HepG2 (cell line): ENCODE results near the gene HCRTR1.

Experiments used
- ARNT ChIP-seq: fragments of 450-650 bp; IDR thresholded peaks from 2 replicates; pipeline ENCODE4 v1.6.1; 2017
- MAZ ChIP-seq, 2 experiments: sonication (generic) in 1 of 2; formaldehyde crosslinking in 1 of 2; IDR thresholded peaks; 2 replicates each; pipeline versions ENCODE4 v1.5.0 to v1.6.1; 2012 to 2020; ENCODE audit warnings: low read depth in 2 of 2, mild to moderate bottlenecking in 2 of 2, borderline replicate concordance in 1 of 2, improper control_type of control experiment in 1 of 2, low read length in 1 of 2, missing genetic modification reagents in 1 of 2, moderate library complexity in 1 of 2
- SAFB2 ChIP-seq: sonication (generic); formaldehyde crosslinking; IDR thresholded peaks from 2 replicates; pipeline ENCODE4 v1.5.1; 2020; ENCODE audit warnings: missing genetic modification reagents, low read depth, mild to moderate bottlenecking, borderline replicate concordance
- TCF7 ChIP-seq: sonication (generic); IDR thresholded peaks from 2 replicates; pipeline ENCODE4 v1.6.1; 2016; ENCODE audit warnings: antibody characterized with exemption, low read depth
- YY1 ChIP-seq: IDR thresholded peaks from 2 replicates; pipeline ENCODE4 v1.6.1; 2011; ENCODE audit warnings: low read length, low read depth, moderate library complexity, mild to moderate bottlenecking; ENCODE audit not compliant: insufficient read depth, insufficient replicate concordance
- ZBTB49 ChIP-seq: sonication (generic); formaldehyde crosslinking; IDR thresholded peaks from 2 replicates; pipeline ENCODE4 v1.4.0; 2020; ENCODE audit warnings: missing genetic modification reagents, borderline replicate concordance
- ZNF777 ChIP-seq: sonication (generic); formaldehyde crosslinking; IDR thresholded peaks from 2 replicates; pipeline ENCODE4 v1.4.0; 2020; ENCODE audit warnings: missing genetic modification reagents

DNA sequence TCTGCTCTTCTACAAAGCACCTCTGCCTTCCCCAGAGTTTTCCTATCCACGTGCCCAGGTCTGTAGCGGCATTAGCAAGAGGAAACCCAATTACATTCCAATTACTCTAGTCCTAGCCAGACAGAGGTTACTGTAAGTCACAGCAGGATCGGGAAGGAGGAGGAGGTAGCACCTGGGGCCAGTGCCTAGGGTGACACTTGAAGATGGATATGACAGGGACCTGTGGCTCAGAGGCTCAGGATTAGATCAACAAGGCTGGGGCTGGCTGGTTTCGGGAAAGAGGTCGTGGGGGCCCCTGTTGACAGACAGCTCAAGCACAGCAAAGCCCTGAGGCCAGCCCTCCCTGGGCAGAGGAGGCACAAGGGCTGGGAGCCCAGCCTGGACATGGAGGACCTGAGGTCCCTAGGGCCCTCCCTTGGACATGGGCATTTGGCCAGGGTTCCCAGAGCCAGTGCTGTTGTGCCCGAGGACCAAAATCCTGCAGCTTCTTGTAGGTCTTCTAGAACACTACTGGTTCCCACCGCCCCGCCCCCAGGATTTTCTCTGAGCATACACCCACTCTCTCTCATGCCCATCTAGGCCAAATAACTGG lies 3.0 kb upstream of the HCRTR1 start:
- no peak for TF ChIP-seq TCF7
- TF ChIP-seq ARNT, result no peak
- no peak for TF ChIP-seq MAZ (IDR thresholded peaks at IDR 0.05; ENCODE audit: borderline replicate concordance, low read depth, low read length)
- no peak for TF ChIP-seq MAZ (CRISPR knock-in tag; IDR thresholded peaks at IDR 0.05; ENCODE audit: low read depth)
- no peak for TF ChIP-seq ZBTB49 (CRISPR knock-in tag)
- no peak for TF ChIP-seq SAFB2 (CRISPR knock-in tag)
- no peak for TF ChIP-seq ZNF777 (CRISPR knock-in tag)
- TF ChIP-seq YY1, result no peak
